ENCODE measurements around the gene AKT1S1.

- TF ChIP-seq ZNF155 (tag by site-specific recombination; IDR thresholded peaks at IDR 0.05) (no peak), CTCF (tag by site-specific recombination; IDR thresholded peaks at IDR 0.05) (no peak), ZNF140 (tag by site-specific recombination; IDR thresholded peaks at IDR 0.05) (no peak), SP7 (tag by site-specific recombination; IDR thresholded peaks at IDR 0.05) (no peak), BCL11A (tag by site-specific recombination; IDR thresholded peaks at IDR 0.05; ENCODE audit: low read depth) (no peak), ZNF747 (tag by site-specific recombination; IDR thresholded peaks at IDR 0.05) (no peak), ZBTB8A (tag by site-specific recombination; IDR thresholded peaks at IDR 0.05) (no peak)
- TF ChIP-seq, protein P1, sequence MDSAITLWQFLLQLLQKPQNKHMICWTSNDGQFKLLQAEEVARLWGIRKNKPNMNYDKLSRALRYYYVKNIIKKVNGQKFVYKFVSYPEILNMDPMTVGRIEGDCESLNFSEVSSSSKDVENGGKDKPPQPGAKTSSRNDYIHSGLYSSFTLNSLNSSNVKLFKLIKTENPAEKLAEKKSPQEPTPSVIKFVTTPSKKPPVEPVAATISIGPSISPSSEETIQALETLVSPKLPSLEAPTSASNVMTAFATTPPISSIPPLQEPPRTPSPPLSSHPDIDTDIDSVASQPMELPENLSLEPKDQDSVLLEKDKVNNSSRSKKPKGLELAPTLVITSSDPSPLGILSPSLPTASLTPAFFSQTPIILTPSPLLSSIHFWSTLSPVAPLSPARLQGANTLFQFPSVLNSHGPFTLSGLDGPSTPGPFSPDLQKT (IDR thresholded peaks at IDR 0.05; ENCODE audit: borderline replicate concordance, low read depth, low read length): no peak
These were observed 16.0 kb downstream of the AKT1S1 start for GRCh38 chr19:49861107-49861506.
